GM18508 (cell line): ENCODE data around the gene HABP4.

Experiments used
- ATAC-seq: cut with Tn5 transposase; IDR thresholded peaks from one replicate; pipeline ENCODE4 v1.9.1; 2021; ENCODE audit warnings: moderate number of reproducible peaks; ENCODE audit not compliant: insufficient read depth, unreplicated experiment

The HABP4 gene

DNA sequence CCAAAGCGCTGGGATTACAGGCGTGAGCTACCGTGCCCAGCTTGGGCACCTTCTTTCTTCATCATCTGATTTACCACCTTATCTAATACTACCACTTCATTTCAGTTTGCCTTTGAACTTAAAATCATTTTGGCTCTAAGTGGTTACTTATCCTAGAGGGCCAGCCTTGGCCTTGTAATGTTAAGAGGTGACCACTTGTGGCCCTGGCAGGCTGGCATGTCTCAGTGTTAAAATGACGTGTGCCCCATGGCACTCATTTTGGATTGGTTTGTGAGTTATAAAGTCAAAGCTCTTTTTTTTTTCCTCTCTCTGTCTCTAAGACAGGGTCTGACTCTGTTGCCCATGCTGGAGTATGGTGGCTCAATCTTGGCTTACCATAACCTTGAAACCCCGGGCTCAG lies 17.8 kb downstream of the HABP4 start:
- ATAC-seq, result no peak

DNA sequence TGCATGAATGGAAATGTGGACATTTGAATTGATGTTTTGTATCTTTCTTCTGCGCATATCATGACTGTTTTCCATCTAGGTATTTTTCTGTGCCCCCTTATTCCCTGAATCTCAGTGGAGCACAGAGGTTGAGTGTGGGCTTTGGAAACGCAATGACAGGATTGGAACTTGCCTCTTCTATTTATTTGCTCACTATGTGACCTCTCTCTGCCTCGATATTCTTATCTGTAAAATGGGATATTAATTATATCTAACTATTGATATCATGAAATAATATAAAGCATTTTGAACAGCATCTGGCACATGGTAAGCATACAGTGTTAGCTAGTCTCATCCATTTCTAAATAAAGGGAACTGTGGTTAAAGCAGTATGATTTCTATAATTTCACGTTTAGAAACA lies 26.0 kb downstream of the HABP4 start:
- no peak for ATAC-seq

DNA sequence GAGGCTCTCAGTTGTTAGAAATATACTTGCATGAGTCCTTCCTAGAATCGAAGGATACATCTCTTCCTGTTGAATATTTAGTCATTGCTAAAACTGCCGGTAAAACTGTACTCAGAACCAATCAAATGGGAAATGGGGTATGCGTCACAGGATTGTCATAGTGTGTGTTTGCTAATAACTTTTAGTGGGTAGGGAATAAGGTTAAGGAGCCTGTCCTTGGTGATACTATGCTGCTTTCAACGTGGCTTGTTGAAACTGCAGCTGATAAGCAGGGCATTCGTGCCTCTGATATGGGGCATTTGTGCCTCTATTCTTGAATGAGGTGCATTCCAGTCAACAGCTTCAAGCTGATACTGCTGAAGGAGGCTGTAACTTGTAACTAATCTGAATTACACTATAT lies 26.6 kb downstream of the HABP4 start:
- no peak for ATAC-seq

DNA sequence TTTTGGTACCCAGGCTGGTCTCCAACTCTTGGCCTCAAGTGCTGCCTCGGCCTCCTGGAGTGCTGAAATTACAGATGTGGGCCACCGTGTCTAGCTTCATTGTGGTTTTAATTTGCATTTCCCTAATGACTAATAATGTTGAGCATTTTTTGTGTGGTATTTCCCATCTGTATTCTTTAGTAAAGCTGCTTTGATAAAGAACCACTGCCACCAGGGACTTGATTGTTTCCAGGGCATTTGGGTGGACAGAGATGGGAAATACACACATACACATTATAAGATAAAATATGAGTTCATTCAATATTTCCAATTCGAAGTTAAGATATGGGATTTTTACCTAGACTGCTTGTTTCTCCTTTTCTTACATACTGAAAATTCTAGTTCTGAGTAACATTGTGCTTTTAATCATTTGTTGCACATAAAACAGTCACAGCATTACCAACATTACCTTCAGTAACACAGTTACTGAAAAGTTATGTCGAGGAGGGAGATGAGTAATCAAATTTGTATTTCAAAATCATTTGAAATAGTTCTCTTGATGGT lies 28.9 kb downstream of the HABP4 start:
- peak; percentile 56 for ATAC-seq

DNA sequence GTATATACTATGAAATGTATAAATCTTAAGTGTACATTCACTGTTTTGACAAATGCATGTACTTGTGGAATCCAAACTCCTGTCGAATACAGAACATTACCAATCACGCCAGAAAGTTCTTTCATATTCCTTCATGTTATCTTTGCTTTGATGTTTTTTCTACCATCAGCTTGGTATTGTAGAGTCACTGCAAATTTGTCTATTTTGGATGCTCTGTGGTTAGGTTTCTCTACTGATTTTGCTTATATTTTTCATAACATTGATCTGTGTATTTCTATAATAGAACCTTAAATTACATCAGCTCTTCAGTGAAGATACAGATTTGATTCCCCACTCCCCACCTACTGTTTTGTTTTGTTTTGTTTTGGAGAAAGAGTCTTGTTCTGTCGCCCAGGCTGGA lies 30.8 kb downstream of the HABP4 start:
- ATAC-seq, result no peak

DNA sequence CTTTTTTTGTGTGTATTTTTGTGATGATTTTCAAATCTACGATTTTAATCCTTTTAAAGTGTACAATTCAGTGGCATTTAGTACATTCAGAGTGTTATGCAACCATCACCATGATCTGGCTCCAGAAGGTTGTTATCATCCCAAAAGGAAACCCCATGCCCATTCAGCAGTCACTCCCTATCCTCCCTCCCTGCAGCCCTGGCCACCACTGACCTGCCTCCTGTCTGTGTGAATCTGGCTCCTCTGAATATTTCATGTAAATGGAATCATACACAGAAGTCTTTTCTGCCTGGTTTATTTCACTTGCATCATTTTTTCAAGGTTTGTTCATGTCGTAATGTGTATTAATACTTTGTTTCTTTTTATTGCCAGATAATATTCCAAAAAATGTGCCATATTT lies 32.5 kb downstream of the HABP4 start:
- no peak for ATAC-seq

DNA sequence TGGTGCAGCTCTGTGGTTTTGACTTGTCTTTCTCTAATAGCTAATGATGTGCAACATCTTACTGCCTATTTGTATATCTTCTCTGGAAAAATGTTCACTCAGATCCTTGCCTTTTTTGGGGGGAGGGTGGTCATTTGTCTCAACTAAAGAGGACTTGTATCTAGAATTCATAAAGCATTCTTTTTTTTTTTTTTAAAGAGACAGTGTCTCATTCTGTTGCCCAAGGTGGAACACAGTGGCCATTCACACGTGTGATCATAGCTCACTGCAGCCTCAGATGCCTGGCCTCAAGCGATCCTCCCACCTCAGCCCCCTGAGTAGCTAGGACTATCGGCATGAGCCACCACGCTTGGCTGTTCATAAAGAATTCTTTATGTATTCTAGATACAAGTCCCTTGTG lies 33.2 kb downstream of the HABP4 start:
- ATAC-seq, result no peak

DNA sequence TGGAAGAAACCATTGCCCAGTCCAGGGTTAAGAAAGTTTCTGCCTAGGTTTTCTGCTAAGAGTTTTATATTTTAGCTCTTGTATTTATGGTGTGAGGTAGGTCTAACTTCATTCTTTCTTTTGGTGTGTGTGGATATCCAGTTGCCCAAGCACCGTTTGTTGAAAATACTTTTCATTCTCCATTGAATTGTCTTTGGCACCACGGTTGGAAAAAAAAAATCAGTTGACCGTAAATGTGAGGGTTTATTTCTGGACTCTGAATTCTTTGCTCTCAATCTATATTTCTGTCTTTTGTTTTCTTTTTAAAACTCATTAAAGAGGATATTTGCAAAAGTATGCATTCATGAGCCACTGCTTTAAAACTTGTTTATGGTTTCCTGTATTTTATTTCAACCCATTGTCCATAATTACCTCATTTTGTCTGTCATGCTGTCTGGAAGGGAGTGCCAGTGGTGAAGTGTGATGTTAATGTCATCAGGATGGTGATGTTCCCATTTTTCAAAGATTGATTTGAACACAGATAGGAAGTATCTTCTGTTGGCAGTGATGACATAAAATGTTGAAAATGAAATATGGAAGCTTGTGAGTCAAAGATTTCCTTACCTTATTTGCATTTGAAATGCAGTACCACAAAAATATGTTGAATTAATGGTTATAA lies 33.9 kb downstream of the HABP4 start:
- ATAC-seq, result no peak

DNA sequence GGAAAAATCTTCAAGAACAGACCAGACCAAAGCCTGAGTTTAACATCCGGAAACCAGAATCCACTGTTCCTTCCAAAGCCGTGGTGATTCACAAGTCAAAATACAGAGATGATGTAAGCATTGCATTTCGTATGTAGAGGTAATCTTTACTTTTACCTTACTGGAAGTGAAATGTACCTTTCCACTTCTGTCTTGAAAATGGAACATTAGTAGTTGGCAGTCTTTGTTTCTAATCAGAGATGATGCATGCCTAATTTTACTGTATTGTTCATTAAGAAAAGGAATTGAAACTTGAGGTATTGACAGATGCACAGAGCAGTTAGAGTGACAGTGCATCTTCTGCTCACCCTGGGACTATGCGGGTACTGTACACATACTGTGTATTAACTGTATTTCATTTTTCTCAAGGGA lies 34.6 kb downstream of the HABP4 start:
- ATAC-seq, result peak; percentile 86

DNA sequence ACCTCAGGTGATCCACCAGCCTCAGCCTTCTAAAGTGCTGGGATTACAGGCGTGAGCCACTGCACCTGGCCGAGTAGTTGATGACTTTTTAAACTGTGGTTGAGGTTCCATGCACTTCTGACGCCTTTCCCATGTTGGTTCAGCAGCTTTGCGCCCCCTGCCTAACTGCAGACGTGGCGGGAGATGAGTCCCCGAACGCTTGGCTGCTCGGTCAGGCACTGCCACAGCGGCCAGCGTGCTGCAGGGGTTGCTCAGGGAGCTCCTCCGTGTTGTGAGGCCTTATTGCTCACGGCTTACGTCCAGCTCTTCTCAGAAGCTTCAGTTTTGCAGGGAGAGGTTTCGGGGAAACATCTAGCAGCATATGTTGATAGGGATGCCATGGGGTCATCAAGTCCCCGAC lies 35.3 kb downstream of the HABP4 start:
- ATAC-seq, result no peak

DNA sequence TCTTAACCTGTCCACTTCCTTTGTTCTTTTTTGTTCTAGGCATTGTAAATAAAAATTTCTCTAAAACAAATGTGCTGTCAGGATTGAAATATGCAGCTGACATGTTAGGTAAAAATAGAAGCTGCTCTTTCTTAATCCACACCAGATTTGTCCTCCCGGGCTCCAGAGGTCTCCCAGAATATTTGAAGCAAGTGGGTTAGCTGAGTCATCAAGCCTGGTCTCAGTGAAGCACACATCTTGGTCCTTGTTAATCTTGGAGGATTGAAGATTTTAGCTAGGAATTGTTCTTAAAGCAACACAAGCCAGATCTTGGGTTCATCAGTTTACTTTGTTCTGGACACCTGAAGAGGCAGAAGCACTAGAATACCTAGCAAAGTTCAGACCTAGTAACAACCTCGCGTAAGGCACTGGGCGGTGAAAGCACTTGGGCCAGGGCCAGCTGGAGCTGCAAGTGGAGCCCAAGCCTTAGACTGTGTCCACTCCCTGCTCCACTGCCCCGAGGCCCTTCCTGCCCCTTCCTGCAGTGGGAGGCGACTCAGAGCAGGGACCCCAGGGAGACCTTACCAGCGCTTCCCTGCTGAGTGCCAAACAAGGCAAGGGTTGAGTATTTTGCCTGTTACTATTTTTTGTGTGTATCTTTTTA lies 36.5 kb downstream of the HABP4 start:
- ATAC-seq, result no peak

DNA sequence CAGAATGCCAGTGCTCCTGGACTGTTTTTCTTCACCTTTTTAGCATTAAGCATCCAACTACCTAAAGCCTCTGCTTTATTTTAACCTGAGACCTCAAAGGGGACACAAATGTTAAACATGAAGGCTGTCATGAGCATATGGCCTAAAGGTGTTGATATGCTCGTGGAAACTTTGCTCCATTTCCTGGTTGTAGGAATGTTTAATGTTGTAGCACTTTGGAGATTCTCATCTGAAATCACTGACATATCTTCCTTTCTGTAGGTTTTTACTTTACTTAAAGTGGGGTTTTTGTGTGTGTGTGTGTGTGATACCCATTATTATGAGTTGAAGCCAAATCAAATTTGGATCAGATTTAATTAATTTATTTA lies 37.0 kb downstream of the HABP4 start:
- no peak for ATAC-seq

DNA sequence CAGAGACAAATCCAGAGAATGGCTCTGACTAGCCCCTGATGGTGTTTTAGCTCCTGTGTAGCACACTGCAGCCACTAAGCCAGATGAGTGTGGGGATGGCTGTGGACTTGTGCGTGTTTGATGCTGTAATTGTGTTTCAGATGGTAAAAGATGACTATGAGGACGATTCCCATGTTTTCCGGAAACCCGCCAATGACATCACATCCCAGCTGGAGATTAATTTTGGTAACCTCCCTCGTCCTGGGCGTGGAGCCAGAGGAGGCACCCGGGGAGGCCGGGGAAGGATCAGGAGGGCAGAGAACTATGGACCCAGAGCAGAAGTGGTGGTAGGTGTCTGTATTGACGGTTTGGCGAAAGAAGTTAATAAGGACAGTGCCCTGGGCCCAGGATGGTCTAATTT lies 38.0 kb downstream of the HABP4 start:
- no peak for ATAC-seq

DNA sequence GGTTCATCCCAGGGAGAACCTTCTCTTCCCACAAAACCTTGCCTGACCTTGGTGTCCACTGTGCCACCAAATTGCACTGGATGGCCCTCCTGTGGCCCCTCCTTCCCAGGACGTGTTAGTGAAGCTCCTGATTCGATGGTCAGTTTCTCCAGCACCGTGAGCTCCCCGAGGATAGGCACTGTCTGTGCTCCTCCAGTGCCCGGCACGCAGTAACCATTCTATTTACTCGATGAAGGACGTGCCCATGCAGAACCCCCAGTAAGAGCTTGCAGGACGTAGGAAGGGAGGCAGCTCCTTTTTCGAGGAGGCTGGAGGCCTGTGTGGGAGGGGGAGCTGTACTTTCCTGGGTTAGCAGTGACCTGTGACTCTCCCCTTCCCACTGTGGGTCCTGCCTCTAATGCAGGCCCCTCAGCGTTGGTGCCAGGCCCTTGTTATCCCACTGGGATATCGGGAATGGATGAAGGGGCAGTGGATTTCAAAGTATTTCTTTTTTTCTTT lies 39.6 kb downstream of the HABP4 start:
- no peak for ATAC-seq

DNA sequence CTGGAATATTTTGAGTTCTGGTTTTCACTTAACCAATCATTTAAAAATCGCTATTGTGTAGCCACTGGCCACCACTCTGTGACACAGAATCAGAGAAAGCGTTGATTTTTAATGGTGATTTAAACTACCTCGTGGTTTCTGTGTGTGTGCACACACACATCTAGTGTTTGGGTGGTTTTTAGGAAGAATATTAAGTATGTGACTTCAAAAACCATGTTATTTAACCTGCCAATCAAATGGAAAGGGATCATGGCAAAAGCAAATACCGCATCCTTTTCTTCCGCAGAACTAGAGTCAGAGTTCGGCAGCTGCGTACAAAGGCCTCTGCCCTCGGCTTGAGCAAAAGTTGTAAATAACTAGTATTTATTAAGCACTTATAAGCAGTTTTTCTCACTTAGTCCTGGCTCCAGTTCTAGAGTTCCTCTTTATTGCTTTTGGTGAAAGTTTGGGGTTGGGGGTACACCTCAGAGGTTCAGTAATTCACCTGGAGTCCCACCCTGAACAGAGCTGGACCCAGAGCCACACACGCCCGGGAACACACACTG lies 40.6 kb downstream of the HABP4 start:
- no peak for ATAC-seq

DNA sequence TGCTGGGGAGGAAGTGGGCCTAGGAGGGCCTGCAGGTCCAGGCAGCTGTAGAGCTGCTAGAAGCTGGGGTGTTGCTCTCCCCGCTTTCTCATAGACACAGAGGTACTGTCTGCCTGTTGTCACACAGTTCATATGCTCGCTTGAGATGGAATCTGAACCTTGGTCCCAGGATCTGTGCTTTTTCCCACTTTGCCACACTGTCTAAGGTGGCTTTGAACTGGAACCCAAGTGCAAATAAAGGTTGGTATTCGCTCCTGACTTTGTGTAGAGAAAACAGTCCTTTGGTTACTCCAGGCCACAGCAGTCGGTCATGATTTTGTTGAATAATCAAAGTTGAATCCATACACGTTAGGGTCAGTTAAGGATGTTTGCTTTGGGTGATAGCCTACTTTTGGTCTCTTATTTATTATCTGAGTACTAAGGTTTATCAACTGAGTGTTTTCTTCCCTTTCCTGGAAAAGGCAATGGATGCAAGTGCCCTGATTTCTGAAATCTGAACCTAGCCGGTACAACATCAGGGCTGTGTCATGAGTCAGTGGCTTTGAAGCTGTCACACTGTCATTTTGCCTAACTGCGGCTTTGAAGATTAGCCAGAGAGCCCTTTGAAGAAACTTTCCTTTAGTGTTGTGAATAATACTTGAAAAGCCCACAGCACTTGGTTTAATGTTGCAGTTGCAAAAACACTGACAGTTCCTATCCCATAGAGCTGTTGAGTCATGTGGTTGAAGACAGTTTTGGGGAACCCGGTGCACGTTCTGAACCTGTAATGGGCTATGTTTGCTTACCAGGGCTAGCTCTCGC lies 41.3 kb downstream of the HABP4 start:
- no peak for ATAC-seq

DNA sequence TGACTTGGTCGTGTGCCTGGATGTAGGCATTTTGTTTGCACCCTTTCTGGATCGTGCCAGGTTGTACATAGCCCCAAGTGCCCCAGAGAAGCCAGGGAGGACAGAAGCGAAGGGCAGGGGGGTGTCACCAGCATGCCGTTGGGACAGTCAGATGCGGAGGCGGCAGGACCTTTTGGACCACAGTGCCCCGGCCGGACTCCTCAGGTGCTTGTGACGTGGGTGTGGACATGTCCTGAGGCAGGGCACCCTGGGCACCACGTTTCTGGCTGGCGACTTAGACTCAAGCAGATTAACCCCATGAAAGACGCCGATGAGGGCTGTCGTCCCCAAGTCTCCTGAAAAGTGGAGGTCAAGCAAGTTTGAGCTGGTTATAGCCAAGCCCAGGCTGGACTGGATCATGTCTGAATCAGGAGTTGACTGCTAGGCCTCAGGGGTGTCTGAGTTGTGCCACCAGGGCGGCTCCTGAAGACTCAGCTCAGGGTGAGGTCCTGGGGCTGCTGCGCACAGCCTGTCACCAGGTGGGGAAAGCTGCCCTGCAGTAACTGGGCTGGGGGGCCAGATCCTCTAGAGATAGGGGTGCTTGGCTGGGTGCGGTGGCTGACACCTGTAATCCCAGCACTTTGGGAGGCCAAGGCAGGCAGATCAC lies 42.0 kb downstream of the HABP4 start:
- ATAC-seq, result no peak

DNA sequence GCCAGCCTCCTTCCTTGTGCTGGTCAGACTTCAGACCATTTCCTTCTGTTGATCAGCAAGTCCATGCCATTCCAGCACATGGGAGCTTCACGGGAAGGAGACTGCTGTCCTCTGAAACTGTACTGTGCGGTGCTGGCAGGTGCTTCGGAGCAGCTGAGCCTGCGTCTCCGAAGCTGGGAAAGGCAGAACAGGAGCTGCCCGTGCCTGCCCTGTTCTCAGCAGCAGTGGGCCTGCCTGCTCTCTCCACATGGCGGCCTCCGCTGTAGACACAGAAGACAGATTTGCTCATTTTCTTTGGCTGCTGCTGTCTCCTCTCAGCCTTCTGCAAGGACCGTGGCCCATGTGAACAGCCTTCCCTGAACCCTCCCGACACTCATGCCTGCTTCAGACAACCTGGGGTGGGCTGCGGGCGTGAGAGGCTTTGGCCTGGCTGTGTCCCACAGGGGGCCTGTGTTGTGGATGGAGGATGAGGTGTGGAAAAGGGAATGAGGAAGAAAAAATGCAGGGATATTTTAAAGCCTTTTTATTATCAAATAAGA lies 43.1 kb downstream of the HABP4 start:
- no peak for ATAC-seq

DNA sequence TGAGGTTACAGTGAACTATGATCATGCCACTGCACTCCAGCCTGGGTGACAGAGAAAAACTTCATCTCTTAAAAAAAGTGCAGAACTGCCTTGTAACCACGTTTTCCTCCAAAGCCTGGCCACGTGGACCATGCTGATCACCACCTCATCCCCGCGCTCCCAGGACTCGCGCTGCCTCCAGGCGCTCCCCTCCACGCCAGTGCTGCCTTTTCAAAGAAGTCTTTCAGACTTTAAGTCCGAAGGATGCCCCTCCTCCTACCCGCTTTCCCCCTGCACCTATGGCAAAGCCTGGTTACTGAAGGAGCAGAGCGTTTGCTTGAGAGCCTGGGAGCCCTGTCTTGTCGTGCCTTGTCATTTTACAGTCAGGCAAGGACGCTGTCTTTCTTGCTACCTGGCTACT lies 43.8 kb downstream of the HABP4 start:
- ATAC-seq, result no peak

DNA sequence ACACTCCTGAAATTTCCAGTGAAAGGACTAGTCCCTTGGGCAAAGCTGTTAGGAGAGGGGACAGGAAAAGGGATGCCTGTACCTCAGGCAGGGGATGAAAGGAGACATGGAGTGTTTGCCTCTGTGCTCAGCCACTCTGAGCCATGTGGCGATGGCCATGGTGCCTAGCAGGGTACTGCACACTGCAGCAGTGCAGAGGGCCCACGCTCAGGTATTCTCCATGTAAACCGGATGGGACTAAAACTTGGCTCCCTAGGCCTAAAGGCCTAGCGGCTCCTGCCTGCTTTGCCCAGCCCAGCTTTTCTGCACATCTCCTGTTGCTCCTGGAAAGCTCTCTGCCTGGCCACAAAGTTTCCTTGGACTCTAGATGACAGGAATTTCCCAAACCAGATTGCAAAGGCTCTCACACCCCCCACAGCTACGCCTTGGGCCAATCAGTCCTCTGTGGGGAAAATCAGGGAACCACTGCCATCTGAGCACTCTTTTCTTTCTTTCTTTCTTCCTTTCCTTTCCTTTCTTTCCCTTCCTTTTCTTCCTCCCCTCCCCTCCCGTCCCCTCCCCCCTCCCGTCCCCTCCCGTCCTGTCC lies 44.3 kb downstream of the HABP4 start:
- no peak for ATAC-seq
